AG04450 (cell line): ENCODE measurements around the gene PKP1. TPM values are rescaled to one million over a fixed set of nuclear protein-coding genes. Genes with fewer than 3 reads are reported as not detected.

Experiments
- CTCF ChIA-PET: fragments of 300-600, 350-600 bp; formaldehyde crosslinking; extraction: SDS; loops from one replicate; lab custom pipeline; 2022; ENCODE audit warnings: antibody characterized with exemption, inconsistent platforms; lab: Charles Lee
- POLR2A ChIA-PET: fragments of 350-600 bp; formaldehyde crosslinking; extraction: SDS; loops from one replicate; lab custom pipeline; 2021; ENCODE audit warnings: antibody characterized with exemption, inconsistent platforms; lab: Yijun Ruan, JAX
- DNase-seq: peaks from one replicate; pipeline ENCODE4 v3.0.0-alpha.2; 2011; ENCODE audit warnings: low read depth, low spot score
- H3K27ac ChIP-seq: one replicate; pipeline ENCODE4 v1.5.1; 2012; ENCODE audit warnings: low read depth, low read length, control low read depth
- H3K27me3 ChIP-seq: one replicate; pipeline ENCODE4 v1.6.0; 2012; ENCODE audit warnings: low read length; ENCODE audit not compliant: control insufficient read depth, insufficient read depth
- H3K4me3 ChIP-seq: 2 replicates; pipeline ENCODE4 v1.5.1; 2011; ENCODE audit warnings: mild to moderate bottlenecking, low read depth, low read length, control low read depth
- H3K9me3 ChIP-seq: 2 replicates; pipeline ENCODE4 v1.5.1; 2012; ENCODE audit warnings: low read length; ENCODE audit not compliant: control insufficient read depth, insufficient read depth
- polyA plus RNA-seq: library from polyadenylated mRNA; depleted of rRNA; stranded (reverse); fragments of >200 nt; gene quantifications from 2 replicates; pipeline ENCODE4 v1.2.3, GENCODE V29; 2011
- TF ChIP-seq, protein P1 (sequence below): IDR thresholded peaks from 2 replicates; pipeline ENCODE4 v1.5.1; 2011; ENCODE audit warnings: low read depth, low read length, control low read depth, inconsistent platforms

The PKP1 gene
- polyA plus RNA-seq, 1 experiment = 0.04 TPM

DNA sequence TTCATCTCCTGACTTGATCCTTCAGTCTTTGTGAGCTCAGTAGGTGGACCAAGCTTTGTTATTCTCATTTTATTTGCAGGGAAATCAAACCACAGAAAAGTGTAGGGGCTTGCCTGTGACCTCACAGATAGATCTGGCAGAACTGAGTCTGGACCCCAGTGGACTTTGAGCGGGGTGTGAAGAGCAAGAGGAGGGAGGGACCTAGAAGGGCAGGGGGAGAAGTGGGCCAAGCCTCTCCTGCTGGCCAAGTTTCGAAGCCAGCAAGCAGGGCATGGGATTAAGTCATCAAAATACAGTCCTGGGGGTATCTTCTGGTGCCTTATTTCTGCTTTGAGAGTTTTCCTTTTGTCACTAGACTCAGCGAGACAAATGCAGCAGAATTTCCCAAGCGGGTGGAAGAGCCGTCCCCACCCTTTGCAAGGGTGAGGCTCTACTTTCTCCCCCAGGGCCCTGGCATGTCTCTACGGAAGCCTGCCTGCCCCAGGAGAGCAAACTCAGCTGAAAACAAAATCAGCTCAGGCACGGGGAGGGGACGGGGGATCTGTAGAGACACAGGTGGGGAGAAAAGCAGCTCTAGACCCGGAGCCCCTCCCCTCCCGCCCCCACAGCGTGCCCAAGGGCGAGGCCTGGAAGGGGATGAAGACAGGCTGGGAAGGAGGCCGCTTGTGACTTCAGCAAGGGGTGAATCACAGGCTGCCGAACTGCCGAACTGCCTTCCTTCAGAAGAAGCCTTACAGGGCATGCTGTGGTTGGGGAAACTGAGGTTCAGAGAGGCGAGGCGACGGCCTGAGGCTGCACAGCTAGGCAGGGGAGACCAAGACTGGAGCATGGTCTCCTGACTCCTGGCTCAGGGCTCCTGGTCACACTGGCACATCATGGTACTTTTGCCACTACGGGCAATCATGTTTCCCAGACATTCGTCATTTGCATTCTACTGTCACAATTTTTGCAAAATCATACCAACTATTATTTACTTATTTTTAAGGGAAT lies 19.2 kb downstream of the PKP1 start:
- TF ChIP-seq, protein P1, sequence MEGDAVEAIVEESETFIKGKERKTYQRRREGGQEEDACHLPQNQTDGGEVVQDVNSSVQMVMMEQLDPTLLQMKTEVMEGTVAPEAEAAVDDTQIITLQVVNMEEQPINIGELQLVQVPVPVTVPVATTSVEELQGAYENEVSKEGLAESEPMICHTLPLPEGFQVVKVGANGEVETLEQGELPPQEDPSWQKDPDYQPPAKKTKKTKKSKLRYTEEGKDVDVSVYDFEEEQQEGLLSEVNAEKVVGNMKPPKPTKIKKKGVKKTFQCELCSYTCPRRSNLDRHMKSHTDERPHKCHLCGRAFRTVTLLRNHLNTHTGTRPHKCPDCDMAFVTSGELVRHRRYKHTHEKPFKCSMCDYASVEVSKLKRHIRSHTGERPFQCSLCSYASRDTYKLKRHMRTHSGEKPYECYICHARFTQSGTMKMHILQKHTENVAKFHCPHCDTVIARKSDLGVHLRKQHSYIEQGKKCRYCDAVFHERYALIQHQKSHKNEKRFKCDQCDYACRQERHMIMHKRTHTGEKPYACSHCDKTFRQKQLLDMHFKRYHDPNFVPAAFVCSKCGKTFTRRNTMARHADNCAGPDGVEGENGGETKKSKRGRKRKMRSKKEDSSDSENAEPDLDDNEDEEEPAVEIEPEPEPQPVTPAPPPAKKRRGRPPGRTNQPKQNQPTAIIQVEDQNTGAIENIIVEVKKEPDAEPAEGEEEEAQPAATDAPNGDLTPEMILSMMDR = no peak
- DNase-seq = no peak
- ChIA-PET POLR2A (no interaction called here), CTCF (interaction anchor here (1.2 kb wide), 1 partner anchor 44 kb away, joined by 7 read pairs; no protein-coding TSS in a partner anchor)
- H3K4me3 ChIP-seq = no peak overlapping the region
- peaks cover 33% of the 10 kb centered on the region for H3K27me3 ChIP-seq
- H3K9me3 ChIP-seq = no peaks in the 10 kb centered on the region
- H3K27ac ChIP-seq = no peak overlapping the region

DNA sequence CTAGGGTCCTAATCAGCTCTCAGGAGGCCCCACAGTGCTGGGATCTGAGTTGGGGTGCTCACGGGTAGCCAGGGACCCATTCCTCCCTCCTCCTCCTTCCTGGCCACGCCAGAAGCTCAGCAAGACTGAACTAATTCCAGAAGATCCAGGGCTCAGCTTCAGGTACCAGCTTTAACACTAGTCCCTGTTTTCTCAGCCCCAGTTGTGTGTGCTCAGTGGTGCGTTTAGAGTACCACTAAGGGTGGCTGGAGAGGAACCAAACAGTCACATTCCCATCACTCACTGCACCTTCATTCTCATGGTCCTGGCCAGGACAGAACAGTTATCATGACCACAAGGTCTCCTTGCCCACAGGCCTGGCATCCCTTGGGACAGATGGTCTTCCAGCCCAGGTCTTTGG lies 20.8 kb downstream of the PKP1 start:
- no peak overlapping the region for H3K27ac ChIP-seq
- H3K9me3 ChIP-seq = no peaks in the 10 kb centered on the region
- no peak overlapping the region for H3K4me3 ChIP-seq
- ChIA-PET POLR2A (no interaction called here), CTCF (no interaction called here)
- TF ChIP-seq, protein P1 = no peak
- H3K27me3 ChIP-seq = peaks cover 41% of the 10 kb centered on the region
- no peak for DNase-seq

DNA sequence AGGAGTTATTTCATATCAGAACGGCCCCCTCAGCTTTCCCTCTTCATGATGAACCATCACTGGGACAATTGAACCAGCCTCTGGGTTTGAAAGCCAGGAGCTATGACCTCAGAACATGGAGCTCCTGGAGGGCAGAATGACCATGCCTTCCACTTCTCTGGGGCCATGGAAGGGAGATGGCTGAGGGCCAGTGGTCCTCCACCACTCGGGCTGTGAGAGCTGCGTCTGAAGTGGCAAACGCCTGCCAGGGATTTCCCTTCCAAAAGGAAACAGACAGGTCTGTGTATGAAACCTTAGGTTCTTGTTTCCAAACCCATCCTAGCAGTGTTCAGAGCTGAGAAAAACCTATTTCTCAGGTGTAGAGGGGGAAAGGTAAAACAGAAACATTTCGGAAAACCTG lies 22.5 kb downstream of the PKP1 start:
- TF ChIP-seq, protein P1 = no peak
- no peaks in the 10 kb centered on the region for H3K9me3 ChIP-seq
- POLR2A ChIA-PET = no interaction called here
- DNase-seq = no peak
- H3K27ac ChIP-seq = no peak overlapping the region
- CTCF ChIA-PET = interaction anchor here (0.9 kb wide), 1 partner anchor 130 kb away, joined by 3 read pairs; no protein-coding TSS in a partner anchor
- H3K4me3 ChIP-seq = no peak overlapping the region
- peaks cover 53% of the 10 kb centered on the region for H3K27me3 ChIP-seq

DNA sequence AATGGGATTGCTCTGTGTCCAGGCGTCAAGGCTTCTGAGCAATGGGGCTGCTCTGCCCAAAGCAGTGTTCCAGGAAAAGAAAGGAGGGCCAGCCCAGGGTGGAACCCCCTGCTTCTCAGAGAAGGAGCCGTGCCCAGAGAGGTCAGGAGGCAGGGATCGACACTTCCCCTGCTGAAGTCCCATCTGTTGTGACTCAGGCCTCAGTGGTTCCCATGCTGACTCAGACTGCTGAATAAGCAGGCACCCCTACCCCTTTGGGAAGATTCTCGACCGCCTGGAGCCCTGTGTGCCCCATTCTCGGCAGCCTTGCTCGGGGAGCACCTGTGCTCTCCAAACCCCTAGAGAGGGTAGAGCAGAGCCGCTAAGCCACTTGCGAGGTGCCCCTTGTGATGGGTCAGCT lies 23.9 kb downstream of the PKP1 start:
- Histone ChIP-seq H3K27me3 (peaks cover 53% of the 10 kb centered on the region), H3K27ac (no peak overlapping the region), H3K9me3 (no peaks in the 10 kb centered on the region), H3K4me3 (no peak overlapping the region)
- POLR2A ChIA-PET = no interaction called here
- TF ChIP-seq, protein P1 = no peak
- CTCF ChIA-PET = no interaction called here
- DNase-seq = no peak
